ENCODE data around the gene WBP2NL. TPM values are rescaled to one million over a fixed set of nuclear protein-coding genes. Genes with fewer than 3 reads are reported as not detected.

The WBP2NL gene
- total RNA-seq, 4 donors from 2014 or later: 3.7 to 6.6 TPM; not detected in 2

DNA sequence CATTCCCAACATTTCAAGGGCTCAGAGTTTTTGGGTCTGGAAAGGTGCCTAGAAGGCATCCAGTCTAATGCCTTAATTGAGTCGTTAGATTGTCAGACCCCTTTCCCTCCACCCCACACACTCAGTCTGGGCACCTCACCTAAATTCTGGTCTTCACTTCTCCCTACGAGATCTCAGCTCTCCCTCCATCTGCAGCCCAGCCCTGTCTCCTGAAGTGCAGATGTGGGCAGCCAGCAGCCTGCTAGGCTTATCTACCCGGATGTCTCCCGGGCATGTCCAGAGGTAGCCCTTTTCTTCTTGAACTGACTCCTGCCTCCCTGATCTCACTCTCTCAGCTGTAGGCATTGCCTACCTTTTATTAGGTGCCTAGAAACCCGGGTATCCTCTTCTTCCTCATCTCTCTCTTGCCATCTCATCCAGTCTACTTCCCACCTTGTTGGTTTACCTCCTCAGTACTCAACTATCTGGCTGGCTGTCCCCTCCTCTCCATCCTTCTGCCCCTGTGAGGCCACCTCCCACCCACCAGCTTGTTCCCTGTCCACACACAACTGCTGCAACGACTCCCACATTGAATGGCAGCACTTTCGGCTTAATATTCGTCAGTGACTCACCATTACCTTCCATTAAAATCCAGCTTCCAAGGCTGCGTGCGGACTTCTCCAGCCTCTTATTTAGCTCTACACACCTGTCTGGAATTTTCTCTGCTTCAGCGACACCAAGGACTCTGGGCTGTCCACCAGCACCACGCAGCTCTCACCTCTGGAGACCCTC is 23.1 kb upstream of the WBP2NL start:
- no peaks in the 10 kb centered on the region for H3K36me3 ChIP-seq
- peaks cover 0 to 4% of the 10 kb centered on the region in 2 donors for H3K4me1 ChIP-seq
- no peaks in the 10 kb centered on the region for H3K9me3 ChIP-seq
- intact Hi-C loops (cut with DNase I; ENCODE audit: low total_unique reads): no loop called here
- no peak for TF ChIP-seq POLR2A (IDR thresholded peaks at IDR 0.05)
- TF ChIP-seq, protein P1, sequence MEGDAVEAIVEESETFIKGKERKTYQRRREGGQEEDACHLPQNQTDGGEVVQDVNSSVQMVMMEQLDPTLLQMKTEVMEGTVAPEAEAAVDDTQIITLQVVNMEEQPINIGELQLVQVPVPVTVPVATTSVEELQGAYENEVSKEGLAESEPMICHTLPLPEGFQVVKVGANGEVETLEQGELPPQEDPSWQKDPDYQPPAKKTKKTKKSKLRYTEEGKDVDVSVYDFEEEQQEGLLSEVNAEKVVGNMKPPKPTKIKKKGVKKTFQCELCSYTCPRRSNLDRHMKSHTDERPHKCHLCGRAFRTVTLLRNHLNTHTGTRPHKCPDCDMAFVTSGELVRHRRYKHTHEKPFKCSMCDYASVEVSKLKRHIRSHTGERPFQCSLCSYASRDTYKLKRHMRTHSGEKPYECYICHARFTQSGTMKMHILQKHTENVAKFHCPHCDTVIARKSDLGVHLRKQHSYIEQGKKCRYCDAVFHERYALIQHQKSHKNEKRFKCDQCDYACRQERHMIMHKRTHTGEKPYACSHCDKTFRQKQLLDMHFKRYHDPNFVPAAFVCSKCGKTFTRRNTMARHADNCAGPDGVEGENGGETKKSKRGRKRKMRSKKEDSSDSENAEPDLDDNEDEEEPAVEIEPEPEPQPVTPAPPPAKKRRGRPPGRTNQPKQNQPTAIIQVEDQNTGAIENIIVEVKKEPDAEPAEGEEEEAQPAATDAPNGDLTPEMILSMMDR (IDR thresholded peaks at IDR 0.05): no peak
- DNase-seq: no peak
- no peak overlapping the region for H3K27ac ChIP-seq
- H3K4me3 ChIP-seq: no peak overlapping the region
- H3K27me3 ChIP-seq: peaks cover 0 to 4% of the 10 kb centered on the region in 2 donors

DNA sequence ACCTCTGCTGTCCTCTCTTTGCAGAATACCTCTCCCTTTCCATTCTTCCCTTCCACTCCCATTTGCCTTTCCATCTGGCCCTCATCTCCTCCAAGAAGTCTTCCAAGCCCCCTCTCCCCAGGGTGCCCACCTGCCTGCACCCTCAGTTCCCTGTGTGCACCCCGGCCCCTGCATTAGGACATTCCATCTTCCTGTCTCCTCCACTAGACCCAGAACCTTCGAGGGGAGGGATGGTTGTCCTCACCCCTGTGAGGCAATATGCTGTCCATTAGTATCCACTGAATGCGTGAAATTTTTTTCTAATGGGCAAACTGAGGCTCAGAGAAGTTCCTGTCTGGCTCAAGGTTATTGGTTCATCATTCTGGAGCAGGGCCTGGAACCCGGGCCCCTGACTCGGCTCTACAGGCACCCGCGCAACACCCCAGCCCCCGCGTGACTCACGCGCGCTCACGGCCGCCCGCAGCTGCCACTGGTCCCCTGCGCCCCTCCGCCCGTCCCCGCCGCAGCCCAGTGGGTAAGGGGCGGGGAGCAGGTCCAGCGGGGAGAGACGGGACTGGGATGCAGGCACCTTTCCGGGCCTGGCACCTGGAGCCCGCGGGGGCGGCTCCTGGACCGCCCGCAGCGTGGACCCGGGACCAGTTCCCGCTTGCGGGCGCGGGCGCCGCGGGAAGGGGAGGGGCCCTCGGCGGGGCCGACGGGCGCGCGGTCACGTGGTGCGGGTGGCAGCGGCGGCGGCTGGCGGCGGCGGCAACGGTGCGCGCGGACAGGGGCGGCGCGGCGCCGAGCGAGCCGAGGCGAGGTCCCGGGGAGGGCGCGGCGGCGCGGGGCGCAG is 22.3 kb upstream of the WBP2NL start:
- H3K4me3 ChIP-seq: no peak overlapping the region
- peaks cover 0 to 4% of the 10 kb centered on the region in 2 donors for H3K27me3 ChIP-seq

GRCh38 chr22:41976961-41977566 is 21.5 kb upstream of the WBP2NL start:
- no peak overlapping the region for H3K4me3 ChIP-seq
- no peak overlapping the region for H3K27ac ChIP-seq
- no peak for TF ChIP-seq POLR2A (IDR thresholded peaks at IDR 0.05)
- TF ChIP-seq, protein P1 (IDR thresholded peaks at IDR 0.05): no peak
- H3K27me3 ChIP-seq: peaks cover 0 to 4% of the 10 kb centered on the region in 2 donors
- no peak for DNase-seq
- H3K4me1 ChIP-seq: peaks cover 0 to 4% of the 10 kb centered on the region in 2 donors
- intact Hi-C loops (cut with DNase I; ENCODE audit: low total_unique reads): no loop called here
- H3K9me3 ChIP-seq: no peaks in the 10 kb centered on the region
- no peaks in the 10 kb centered on the region for H3K36me3 ChIP-seq

More for the DNA sequence above, 22.3 kb upstream of the WBP2NL start:
- Histone ChIP-seq H3K4me1 (peaks cover 0 to 4% of the 10 kb centered on the region in 2 donors), H3K9me3 (no peaks in the 10 kb centered on the region), H3K36me3 (no peaks in the 10 kb centered on the region), H3K27ac (no peak overlapping the region)
- intact Hi-C loops (cut with DNase I; ENCODE audit: low total_unique reads): no loop called here
- no peak for DNase-seq
- TF ChIP-seq, protein P1 (IDR thresholded peaks at IDR 0.05): no peak
- TF ChIP-seq POLR2A (IDR thresholded peaks at IDR 0.05): no peak

DNA sequence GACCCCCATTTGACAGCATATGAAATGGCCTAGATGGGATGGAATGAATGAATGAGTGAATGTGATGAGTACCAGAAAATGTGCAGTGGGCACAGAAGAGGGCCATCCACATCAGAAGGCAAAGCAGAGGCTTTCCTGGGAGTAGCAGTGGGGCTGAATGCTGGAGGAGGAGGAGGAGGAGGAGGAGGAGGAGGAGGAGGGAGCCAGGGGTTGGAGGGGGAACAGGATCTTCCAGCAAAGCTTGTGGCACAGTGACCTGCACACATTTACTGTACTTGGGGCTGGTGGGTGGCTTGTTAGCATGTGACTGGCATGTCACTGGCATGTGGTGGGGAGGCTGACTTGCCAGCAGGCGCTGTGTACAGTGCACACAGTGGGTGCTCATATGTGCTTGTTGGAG is 19.9 kb upstream of the WBP2NL start:
- Histone ChIP-seq H3K27ac (no peak overlapping the region), H3K9me3 (no peaks in the 10 kb centered on the region), H3K4me1 (peaks cover 0 to 4% of the 10 kb centered on the region in 2 donors), H3K4me3 (no peak overlapping the region), H3K36me3 (no peaks in the 10 kb centered on the region), H3K27me3 (peaks cover 0 to 4% of the 10 kb centered on the region in 2 donors)
- intact Hi-C loops (cut with DNase I; ENCODE audit: low total_unique reads): no loop called here
- TF ChIP-seq, protein P1 (IDR thresholded peaks at IDR 0.05): no peak
- no peak for TF ChIP-seq POLR2A (IDR thresholded peaks at IDR 0.05)
- no peak for DNase-seq
